Measurements from ENCODE around the gene ACSL1.

DNA sequence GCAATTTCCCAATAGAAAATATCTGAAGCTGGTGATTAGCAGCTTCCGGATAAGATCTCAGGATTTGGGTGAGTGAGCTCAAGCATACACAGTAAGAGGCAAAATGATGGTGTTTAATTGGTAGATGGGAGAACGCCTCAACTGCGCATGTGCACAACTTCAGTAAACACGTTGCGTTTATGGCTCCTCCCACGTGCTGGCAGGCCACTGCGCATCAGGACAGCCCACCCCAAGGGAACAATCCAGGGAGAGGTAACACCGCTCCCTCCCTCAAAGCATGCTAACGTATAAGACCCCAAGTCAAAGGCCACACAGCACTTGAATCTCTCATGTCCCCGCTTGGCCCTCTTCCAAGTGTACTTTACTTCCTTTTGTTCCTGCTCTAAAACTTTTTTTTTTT, 81.5 kb downstream of the ACSL1 start:
- no peak for TF ChIP-seq POLR2A (IDR thresholded peaks at IDR 0.05; ENCODE audit: low read length)
- TF ChIP-seq, protein P1, sequence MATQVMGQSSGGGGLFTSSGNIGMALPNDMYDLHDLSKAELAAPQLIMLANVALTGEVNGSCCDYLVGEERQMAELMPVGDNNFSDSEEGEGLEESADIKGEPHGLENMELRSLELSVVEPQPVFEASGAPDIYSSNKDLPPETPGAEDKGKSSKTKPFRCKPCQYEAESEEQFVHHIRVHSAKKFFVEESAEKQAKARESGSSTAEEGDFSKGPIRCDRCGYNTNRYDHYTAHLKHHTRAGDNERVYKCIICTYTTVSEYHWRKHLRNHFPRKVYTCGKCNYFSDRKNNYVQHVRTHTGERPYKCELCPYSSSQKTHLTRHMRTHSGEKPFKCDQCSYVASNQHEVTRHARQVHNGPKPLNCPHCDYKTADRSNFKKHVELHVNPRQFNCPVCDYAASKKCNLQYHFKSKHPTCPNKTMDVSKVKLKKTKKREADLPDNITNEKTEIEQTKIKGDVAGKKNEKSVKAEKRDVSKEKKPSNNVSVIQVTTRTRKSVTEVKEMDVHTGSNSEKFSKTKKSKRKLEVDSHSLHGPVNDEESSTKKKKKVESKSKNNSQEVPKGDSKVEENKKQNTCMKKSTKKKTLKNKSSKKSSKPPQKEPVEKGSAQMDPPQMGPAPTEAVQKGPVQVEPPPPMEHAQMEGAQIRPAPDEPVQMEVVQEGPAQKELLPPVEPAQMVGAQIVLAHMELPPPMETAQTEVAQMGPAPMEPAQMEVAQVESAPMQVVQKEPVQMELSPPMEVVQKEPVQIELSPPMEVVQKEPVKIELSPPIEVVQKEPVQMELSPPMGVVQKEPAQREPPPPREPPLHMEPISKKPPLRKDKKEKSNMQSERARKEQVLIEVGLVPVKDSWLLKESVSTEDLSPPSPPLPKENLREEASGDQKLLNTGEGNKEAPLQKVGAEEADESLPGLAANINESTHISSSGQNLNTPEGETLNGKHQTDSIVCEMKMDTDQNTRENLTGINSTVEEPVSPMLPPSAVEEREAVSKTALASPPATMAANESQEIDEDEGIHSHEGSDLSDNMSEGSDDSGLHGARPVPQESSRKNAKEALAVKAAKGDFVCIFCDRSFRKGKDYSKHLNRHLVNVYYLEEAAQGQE (IDR thresholded peaks at IDR 0.05) = no peak

Data from A549 (cell line).